Central memory CD8-positive, alpha-beta T cell (primary cell): ENCODE data around the gene OTX1.

Source experiments
- ATAC-seq: fragments of 150-1000 bp; cut with Tn5 transposase; replicated peaks from 2 replicates; pipeline ENCODE4 v1.10.0; 2022; ENCODE audit warnings: mild to moderate bottlenecking, moderate FRiP score, moderate number of reproducible peaks; ENCODE audit not compliant: poor library complexity, severe bottlenecking; ENCODE audit errors: extremely low read depth
- DNase-seq, 2 donors: peaks; one replicate each; pipeline ENCODE4 v3.0.0; 2021; ENCODE audit warnings: low spot score in 2 of 2
- H3K27ac Mint-ChIP-seq: one replicate; pipeline ENCODE4 v1.8.0; 2022; ENCODE audit warnings: low read depth, mild to moderate bottlenecking, moderate library complexity, mixed read lengths
- H3K27me3 Mint-ChIP-seq: one replicate; pipeline ENCODE4 v1.8.0; 2022; ENCODE audit warnings: mixed read lengths
- H3K36me3 Mint-ChIP-seq: one replicate; pipeline ENCODE4 v1.8.0; 2022; ENCODE audit warnings: mild to moderate bottlenecking, moderate library complexity, mixed read lengths; ENCODE audit not compliant: insufficient read depth
- H3K4me1 Mint-ChIP-seq: one replicate; pipeline ENCODE4 v1.8.0; 2022; ENCODE audit warnings: mixed read lengths
- H3K4me3 Mint-ChIP-seq: one replicate; pipeline ENCODE4 v1.8.0; 2022; ENCODE audit warnings: mild to moderate bottlenecking, moderate library complexity, mixed read lengths
- H3K9me3 Mint-ChIP-seq: one replicate; pipeline ENCODE4 v1.8.0; 2022; ENCODE audit warnings: mixed read lengths

The OTX1 gene

GRCh38 chr2:63078852-63079606 lies 28.4 kb downstream of the OTX1 start:
- H3K9me3 Mint-ChIP-seq = no peaks in the 10 kb centered on the region
- DNase-seq (no peak), ATAC-seq (no peak)
- H3K27me3 Mint-ChIP-seq = peaks cover 45% of the 10 kb centered on the region
- no peak overlapping the region for H3K27ac Mint-ChIP-seq
- H3K36me3 Mint-ChIP-seq = no peaks in the 10 kb centered on the region
- no peak overlapping the region for H3K4me3 Mint-ChIP-seq
- H3K4me1 Mint-ChIP-seq = no peaks in the 10 kb centered on the region

GRCh38 chr2:63081404-63081803 lies 30.8 kb downstream of the OTX1 start:
- Mint-ChIP-seq H3K4me1 (no peaks in the 10 kb centered on the region), H3K27me3 (peaks cover 58% of the 10 kb centered on the region), H3K9me3 (no peaks in the 10 kb centered on the region), H3K4me3 (no peak overlapping the region), H3K27ac (no peak overlapping the region), H3K36me3 (peaks cover 1% of the 10 kb centered on the region)
- no peak for DNase-seq
- no peak for ATAC-seq

GRCh38 chr2:63086687-63087086 lies 36.1 kb downstream of the OTX1 start:
- DNase-seq (no peak), ATAC-seq (no peak)
- Mint-ChIP-seq H3K36me3 (peaks cover 1% of the 10 kb centered on the region), H3K27ac (no peak overlapping the region), H3K4me1 (no peaks in the 10 kb centered on the region), H3K27me3 (peaks cover 42% of the 10 kb centered on the region), H3K4me3 (no peak overlapping the region), H3K9me3 (no peaks in the 10 kb centered on the region)

- Mint-ChIP-seq H3K27ac (no peak overlapping the region), H3K4me3 (no peak overlapping the region), H3K4me1 (no peaks in the 10 kb centered on the region), H3K27me3 (peaks cover 44% of the 10 kb centered on the region), H3K9me3 (peaks cover 4% of the 10 kb centered on the region), H3K36me3 (peaks cover 1% of the 10 kb centered on the region)
- no peak for DNase-seq
- ATAC-seq = no peak
These were observed 41.8 kb downstream of the OTX1 start for GRCh38 chr2:63092401-63092800.

- peaks cover 4% of the 10 kb centered on the region for H3K9me3 Mint-ChIP-seq
- no peaks in the 10 kb centered on the region for H3K4me1 Mint-ChIP-seq
- H3K27ac Mint-ChIP-seq = no peak overlapping the region
- peaks cover 44% of the 10 kb centered on the region for H3K27me3 Mint-ChIP-seq
- H3K36me3 Mint-ChIP-seq = peaks cover 1% of the 10 kb centered on the region
- no peak for ATAC-seq
- H3K4me3 Mint-ChIP-seq = no peak overlapping the region
- DNase-seq = no peak
These were observed 42.2 kb downstream of the OTX1 start for GRCh38 chr2:63092857-63093256.

- Mint-ChIP-seq H3K4me1 (no peaks in the 10 kb centered on the region), H3K27me3 (peaks cover 44% of the 10 kb centered on the region), H3K27ac (no peak overlapping the region), H3K4me3 (no peak overlapping the region), H3K36me3 (peaks cover 1% of the 10 kb centered on the region), H3K9me3 (peaks cover 4% of the 10 kb centered on the region)
- DNase-seq = no peak
- no peak for ATAC-seq
These were observed 42.9 kb downstream of the OTX1 start for GRCh38 chr2:63093502-63093901.

- H3K4me3 Mint-ChIP-seq = no peak overlapping the region
- peaks cover 1% of the 10 kb centered on the region for H3K36me3 Mint-ChIP-seq
- H3K27ac Mint-ChIP-seq = no peak overlapping the region
- H3K4me1 Mint-ChIP-seq = no peaks in the 10 kb centered on the region
- peaks cover 34% of the 10 kb centered on the region for H3K27me3 Mint-ChIP-seq
- DNase-seq = no peak
- peaks cover 4% of the 10 kb centered on the region for H3K9me3 Mint-ChIP-seq
- ATAC-seq = no peak
These were observed 45.9 kb downstream of the OTX1 start for GRCh38 chr2:63096491-63096890.

GRCh38 chr2:63099032-63099431 lies 48.4 kb downstream of the OTX1 start:
- Mint-ChIP-seq H3K27me3 (peaks cover 10% of the 10 kb centered on the region), H3K4me1 (no peaks in the 10 kb centered on the region), H3K27ac (no peak overlapping the region), H3K4me3 (no peak overlapping the region), H3K9me3 (peaks cover 4% of the 10 kb centered on the region), H3K36me3 (peaks cover 1% of the 10 kb centered on the region)
- DNase-seq (no peak), ATAC-seq (no peak)

- Mint-ChIP-seq H3K9me3 (peaks cover 12% of the 10 kb centered on the region), H3K27me3 (peaks cover 11% of the 10 kb centered on the region), H3K36me3 (no peaks in the 10 kb centered on the region), H3K4me1 (no peaks in the 10 kb centered on the region), H3K4me3 (no peak overlapping the region), H3K27ac (no peak overlapping the region)
- DNase-seq (no peak), ATAC-seq (no peak)
These were observed 51.3 kb downstream of the OTX1 start for GRCh38 chr2:63101954-63102353.

- Mint-ChIP-seq H3K4me1 (no peaks in the 10 kb centered on the region), H3K27ac (no peak overlapping the region), H3K9me3 (peaks cover 12% of the 10 kb centered on the region), H3K27me3 (peaks cover 16% of the 10 kb centered on the region), H3K4me3 (no peak overlapping the region), H3K36me3 (peaks cover 2% of the 10 kb centered on the region)
- ATAC-seq (no peak), DNase-seq (no peak)
These were observed 53.9 kb downstream of the OTX1 start for GRCh38 chr2:63104482-63104881.
